Trophoblast cell (in vitro differentiated cells and primary cell): ENCODE measurements around the gene APOLD1.

Experiments used
- DNase-seq, 2 donors: peaks; one replicate each; pipeline ENCODE4 v3.0.0-alpha.2; 2016
- H2AFZ ChIP-seq: 2 replicates; pipeline ENCODE4 v1.6.1; 2013; ENCODE audit warnings: low read length, moderate library complexity, mild to moderate bottlenecking; ENCODE audit not compliant: insufficient read depth, poor library complexity
- H2AK5ac ChIP-seq: 2 replicates; pipeline ENCODE4 v1.6.1; 2013; ENCODE audit warnings: mild to moderate bottlenecking, low read length
- H2BK120ac ChIP-seq: 2 replicates; pipeline ENCODE4 v1.6.1; 2013; ENCODE audit warnings: low read length, mild to moderate bottlenecking, moderate library complexity; ENCODE audit not compliant: insufficient read depth, poor library complexity
- H2BK12ac ChIP-seq: 2 replicates; pipeline ENCODE4 v1.6.1; 2013; ENCODE audit warnings: mild to moderate bottlenecking, low read length, moderate library complexity
- H2BK5ac ChIP-seq: 2 replicates; pipeline ENCODE4 v1.6.1; 2013; ENCODE audit warnings: low read length, low read depth, moderate library complexity, mild to moderate bottlenecking; ENCODE audit not compliant: poor library complexity
- H3K14ac ChIP-seq: 2 replicates; pipeline ENCODE4 v1.6.1; 2013; ENCODE audit warnings: mild to moderate bottlenecking, low read length
- H3K18ac ChIP-seq: 2 replicates; pipeline ENCODE4 v1.6.1; 2013; ENCODE audit warnings: mild to moderate bottlenecking, low read length
- H3K23ac ChIP-seq: 2 replicates; pipeline ENCODE4 v1.6.1; 2013; ENCODE audit warnings: low read length
- H3K27ac ChIP-seq: 2 replicates; pipeline ENCODE4 v1.5.1; 2013; ENCODE audit warnings: low read depth, mild to moderate bottlenecking, inconsistent platforms, low read length, moderate library complexity
- H3K27me3 ChIP-seq: 2 replicates; pipeline ENCODE4 v1.6.1; 2013; ENCODE audit warnings: inconsistent platforms, mild to moderate bottlenecking, low read length, moderate library complexity; ENCODE audit not compliant: insufficient read depth
- H3K36me3 ChIP-seq, 2 experiments: 1 replicate in 1 of 2; 2 replicates in 1 of 2; pipeline ENCODE4 v1.6.1; 2013; ENCODE audit warnings: low read length in 2 of 2, mild to moderate bottlenecking in 2 of 2, moderate library complexity in 1 of 2; ENCODE audit not compliant: insufficient read depth in 2 of 2, control insufficient read depth in 1 of 2
- H3K4ac ChIP-seq: 2 replicates; pipeline ENCODE4 v1.6.1; 2013; ENCODE audit warnings: low read depth, mild to moderate bottlenecking, low read length, moderate library complexity
- H3K4me1 ChIP-seq, 2 experiments: 1 replicate in 1 of 2; 2 replicates in 1 of 2; pipeline ENCODE4 v1.6.1; 2013; ENCODE audit warnings: low read length in 2 of 2, mild to moderate bottlenecking in 2 of 2, moderate library complexity in 1 of 2; ENCODE audit not compliant: insufficient read depth in 2 of 2, control insufficient read depth in 1 of 2
- H3K4me2 ChIP-seq: 2 replicates; pipeline ENCODE4 v1.6.1; 2013; ENCODE audit warnings: inconsistent platforms, mild to moderate bottlenecking, low read length, moderate library complexity
- H3K4me3 ChIP-seq: 2 replicates; pipeline ENCODE4 v1.5.1; 2013; ENCODE audit warnings: mild to moderate bottlenecking, low read depth, low read length, inconsistent platforms
- H3K79me1 ChIP-seq: one replicate; pipeline ENCODE4 v1.6.1; 2013; ENCODE audit warnings: low read length
- H3K79me2 ChIP-seq: 2 replicates; pipeline ENCODE4 v1.6.1; 2013; ENCODE audit warnings: low read length, mild to moderate bottlenecking; ENCODE audit not compliant: control insufficient read depth, insufficient read depth, poor library complexity
- H3K9ac ChIP-seq: 2 replicates; pipeline ENCODE4 v1.6.1; 2013; ENCODE audit warnings: mild to moderate bottlenecking, low read length
- H3K9me3 ChIP-seq: 2 replicates; pipeline ENCODE4 v1.6.1; 2013; ENCODE audit warnings: low read depth, mild to moderate bottlenecking, control low read depth, inconsistent platforms, low read length; ENCODE audit not compliant: insufficient read depth
- H4K12ac ChIP-seq: 2 replicates; pipeline ENCODE4 v1.6.1; 2013; ENCODE audit warnings: low read depth, mild to moderate bottlenecking, low read length, moderate library complexity
- H4K8ac ChIP-seq: 2 replicates; pipeline ENCODE4 v1.6.1; 2013; ENCODE audit warnings: low read depth, mild to moderate bottlenecking, low read length, moderate library complexity
- H4K91ac ChIP-seq: one replicate; pipeline ENCODE4 v1.6.1; 2013; ENCODE audit warnings: low read depth, mild to moderate bottlenecking, low read length, moderate library complexity
- WGBS: extraction: QIAGEN DNeasy Blood & Tissue Kit; methylation state at CpG from one replicate; pipeline ENCODE4 v1.1.7; 2013; ENCODE audit warnings: missing lambda C conversion rate; ENCODE audit not compliant: insufficient read length, insufficient coverage; ENCODE audit errors: extremely low coverage; 5-methylcytosine and 5-hydroxymethylcytosine counted together

APOLD1 gene

DNA sequence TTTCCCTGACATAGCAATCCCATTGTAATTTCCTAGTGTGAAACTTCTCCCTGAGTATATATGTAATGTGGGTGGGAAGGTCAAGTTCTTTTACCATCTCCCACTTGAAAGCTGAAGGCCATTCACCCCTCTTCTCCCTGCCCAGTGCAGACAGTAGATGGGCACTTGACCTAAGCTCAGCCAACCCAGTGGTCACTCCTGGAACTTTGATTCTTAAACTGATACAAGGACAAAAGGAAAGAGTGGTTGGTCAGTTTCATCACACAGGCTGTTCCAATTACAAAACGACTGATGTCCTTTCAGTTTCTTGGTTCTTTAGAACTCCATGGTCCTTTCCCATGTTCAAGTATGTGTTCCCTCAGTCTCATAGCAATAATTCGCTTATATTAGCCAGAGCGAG is 8.4 kb upstream of the APOLD1 start:
- Histone ChIP-seq H2AFZ (no peak overlapping the region), H3K27ac (no peak overlapping the region), H2BK12ac (no peak overlapping the region), H3K23ac (no peak overlapping the region), H3K18ac (no peak overlapping the region), H4K12ac (no peak overlapping the region), H3K4me2 (no peak overlapping the region), H2AK5ac (no peak overlapping the region), H3K79me2 (no peaks in the 10 kb centered on the region), H3K4ac (no peak overlapping the region), H3K9me3 (no peaks in the 10 kb centered on the region), H3K9ac (no peak overlapping the region), H3K36me3 (no peaks in the 10 kb centered on the region), H4K91ac (no peak overlapping the region), H3K4me3 (no peak overlapping the region), H3K14ac (no peak overlapping the region), H3K4me1 (no peaks in the 10 kb centered on the region), H3K79me1 (no peaks in the 10 kb centered on the region), H2BK5ac (no peak overlapping the region), H3K27me3 (no peaks in the 10 kb centered on the region), H4K8ac (no peak overlapping the region), H2BK120ac (no peak overlapping the region)
- no CpG with 5 or more reads among the region's 3 CpGs for WGBS
- DNase-seq, result no peak

DNA sequence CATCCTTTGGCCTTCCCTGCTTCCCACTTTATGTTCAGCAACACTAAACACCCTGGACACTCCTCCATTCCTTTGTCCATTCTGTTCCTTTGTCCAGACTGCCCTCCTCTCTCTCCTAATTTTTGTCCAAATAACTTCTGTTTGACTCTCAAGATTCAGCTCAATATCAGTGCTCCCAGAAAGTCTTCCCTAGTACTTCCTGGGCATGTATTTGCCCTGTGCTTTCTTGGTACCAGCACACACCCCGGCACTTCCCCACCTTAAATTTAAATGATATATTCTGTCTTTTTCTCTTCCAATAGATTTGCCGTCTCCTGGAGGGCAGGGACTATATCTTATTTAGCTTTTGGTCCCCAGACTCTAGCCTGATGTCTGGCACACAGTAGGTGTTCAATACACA is 6.5 kb upstream of the APOLD1 start:
- no peak overlapping the region for H3K4me3 ChIP-seq
- no peak overlapping the region for H2BK12ac ChIP-seq
- H2BK120ac ChIP-seq, result no peak overlapping the region
- no peaks in the 10 kb centered on the region for H3K27me3 ChIP-seq
- H3K79me2 ChIP-seq, result no peaks in the 10 kb centered on the region
- H2BK5ac ChIP-seq, result no peak overlapping the region
- no peaks in the 10 kb centered on the region for H3K79me1 ChIP-seq
- no peak overlapping the region for H3K18ac ChIP-seq
- H3K4ac ChIP-seq, result no peak overlapping the region
- no peak overlapping the region for H3K23ac ChIP-seq
- no peak overlapping the region for H4K91ac ChIP-seq
- H2AK5ac ChIP-seq, result no peak overlapping the region
- H3K14ac ChIP-seq, result no peak overlapping the region
- no peak for DNase-seq
- H3K9me3 ChIP-seq, result no peaks in the 10 kb centered on the region
- H3K9ac ChIP-seq, result no peak overlapping the region
- H4K12ac ChIP-seq, result no peak overlapping the region
- no CpG with 5 or more reads among the region's 2 CpGs for WGBS
- H3K27ac ChIP-seq, result no peak overlapping the region
- H3K4me2 ChIP-seq, result no peak overlapping the region
- no peaks in the 10 kb centered on the region for H3K36me3 ChIP-seq
- no peak overlapping the region for H4K8ac ChIP-seq
- H2AFZ ChIP-seq, result no peak overlapping the region
- H3K4me1 ChIP-seq, result no peaks in the 10 kb centered on the region

DNA sequence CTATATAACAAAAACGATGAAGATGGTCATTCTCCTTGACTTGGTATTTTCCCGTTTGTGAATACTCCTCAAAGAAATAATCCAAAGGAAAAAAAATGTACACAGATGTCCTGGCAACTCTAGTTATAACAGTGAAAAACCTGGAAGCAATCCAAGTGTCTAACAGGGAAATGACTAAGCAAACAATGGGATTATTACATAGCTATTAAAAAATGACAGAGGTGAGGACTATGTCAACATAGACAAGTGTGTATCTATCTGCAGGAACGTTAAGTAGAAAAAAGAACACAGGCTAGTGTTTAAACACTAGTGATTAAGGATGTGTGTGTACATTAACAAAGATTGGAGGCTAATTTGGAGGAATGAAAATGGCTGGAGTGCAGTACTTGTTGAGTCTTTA is 5.9 kb upstream of the APOLD1 start:
- H3K4me1 ChIP-seq, result no peaks in the 10 kb centered on the region
- H2BK120ac ChIP-seq, result no peak overlapping the region
- no peak overlapping the region for H2AFZ ChIP-seq
- no peak overlapping the region for H3K4me2 ChIP-seq
- peak in 1 of 2 donors; percentile 40 for DNase-seq
- no peak overlapping the region for H2AK5ac ChIP-seq
- no peaks in the 10 kb centered on the region for H3K36me3 ChIP-seq
- H3K4ac ChIP-seq, result no peak overlapping the region
- no peaks in the 10 kb centered on the region for H3K27me3 ChIP-seq
- no peak overlapping the region for H4K8ac ChIP-seq
- H4K91ac ChIP-seq, result no peak overlapping the region
- H4K12ac ChIP-seq, result no peak overlapping the region
- no peak overlapping the region for H3K23ac ChIP-seq
- H3K79me2 ChIP-seq, result no peaks in the 10 kb centered on the region
- no peaks in the 10 kb centered on the region for H3K9me3 ChIP-seq
- H3K9ac ChIP-seq, result no peak overlapping the region
- no peak overlapping the region for H3K27ac ChIP-seq
- no peak overlapping the region for H2BK12ac ChIP-seq
- H3K18ac ChIP-seq, result no peak overlapping the region
- WGBS, result no CpG with 5 or more reads among the region's 3 CpGs
- no peaks in the 10 kb centered on the region for H3K79me1 ChIP-seq
- no peak overlapping the region for H3K14ac ChIP-seq
- H3K4me3 ChIP-seq, result no peak overlapping the region
- H2BK5ac ChIP-seq, result no peak overlapping the region

DNA sequence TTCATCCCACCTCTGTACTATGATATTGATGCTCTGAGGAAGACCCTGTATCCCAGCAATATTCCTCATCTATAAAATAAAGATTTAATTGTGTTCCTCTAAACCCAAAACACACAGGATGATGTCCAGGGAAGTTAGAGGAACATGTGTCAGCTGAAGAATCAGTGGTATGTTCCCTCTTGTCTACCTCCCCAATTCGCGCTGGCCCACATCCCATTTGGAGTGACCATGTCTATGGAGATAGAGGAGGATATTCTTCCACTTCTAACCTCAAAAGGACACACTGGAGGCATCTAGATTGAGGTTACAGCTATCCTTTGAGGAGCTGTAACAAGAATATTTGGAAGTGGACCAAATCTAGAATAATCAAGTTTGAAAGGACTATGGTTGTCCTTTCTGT is 1.3 kb upstream of the APOLD1 start:
- Histone ChIP-seq H2BK120ac (no peak overlapping the region), H3K9me3 (no peaks in the 10 kb centered on the region), H3K18ac (no peak overlapping the region), H3K4ac (no peak overlapping the region), H4K12ac (no peak overlapping the region), H4K8ac (no peak overlapping the region), H2AFZ (no peak overlapping the region), H2BK5ac (no peak overlapping the region), H3K4me2 (no peak overlapping the region), H3K9ac (no peak overlapping the region), H3K27ac (no peak overlapping the region), H2BK12ac (no peak overlapping the region), H3K23ac (no peak overlapping the region), H4K91ac (no peak overlapping the region), H3K27me3 (peaks cover 2% of the 10 kb centered on the region), H3K14ac (no peak overlapping the region), H3K79me1 (peaks cover 5% of the 10 kb centered on the region), H3K36me3 (no peaks in the 10 kb centered on the region), H3K79me2 (peaks cover 6% of the 10 kb centered on the region), H2AK5ac (no peak overlapping the region), H3K4me3 (no peak overlapping the region), H3K4me1 (peaks cover 7 to 9% of the 10 kb centered on the region in 2 experiments)
- DNase-seq, result no peak
- WGBS, result no CpG with 5 or more reads among the region's 2 CpGs
